H1 (cell line): ENCODE measurements around the gene TNFAIP2. TPM values are rescaled to one million over a fixed set of nuclear protein-coding genes. Genes with fewer than 3 reads are reported as not detected.
A peak's percentile ranks its signal among the peaks of the same experiment; 100 is the strongest.

ENCODE experiments used
- CTCF ChIA-PET: fragments of 300-600 bp; sonication (Branson Sonifier 250); formaldehyde crosslinking; loops from one replicate; lab custom pipeline; 2021; ENCODE audit not compliant: partially characterized antibody; lab: Charles Lee
- POLR2A ChIA-PET: fragments of 300-600 bp; sonication (Branson Sonifier 250); formaldehyde crosslinking; loops from one replicate; lab custom pipeline; 2021; ENCODE audit warnings: inconsistent platforms; ENCODE audit not compliant: partially characterized antibody; lab: Charles Lee
- DNase-seq, 2 experiments: peaks; one replicate each; pipeline versions ENCODE4 v3.0.0 to v3.0.0-alpha.2; 2010 to 2022; ENCODE audit warnings: low spot score in 2 of 2, low read depth in 1 of 2, mixed read lengths in 1 of 2
- FAIRE-seq: peaks from 2 replicates; lab custom pipeline; 2011; peaks lifted over from hg19 to GRCh38; lab: Jason Lieb, UNC
- H2AFZ ChIP-seq: 2 replicates; pipeline ENCODE4 v1.8.1; 2012; ENCODE audit warnings: low read length, inconsistent platforms
- H2AK5ac ChIP-seq: 2 replicates; pipeline ENCODE4 v1.6.1; 2013; ENCODE audit warnings: low read depth, low read length
- H2BK120ac ChIP-seq: replicated peaks from 2 replicates; pipeline ENCODE3; 2013; ENCODE audit warnings: low read depth, low read length, inconsistent platforms
- H2BK12ac ChIP-seq: 2 replicates; pipeline ENCODE4 v1.6.1; 2013; ENCODE audit warnings: low read depth, low read length
- H2BK15ac ChIP-seq: 2 replicates; pipeline ENCODE4 v1.6.1; 2013; ENCODE audit warnings: low read length
- H2BK20ac ChIP-seq: 2 replicates; pipeline ENCODE4 v1.6.1; 2013; ENCODE audit warnings: low read length
- H2BK5ac ChIP-seq: 2 replicates; pipeline ENCODE4 v1.6.1; 2013; ENCODE audit warnings: low read depth, low read length
- H3K14ac ChIP-seq: 2 replicates; pipeline ENCODE4 v1.6.1; 2013; ENCODE audit warnings: inconsistent platforms; ENCODE audit not compliant: insufficient read length
- H3K18ac ChIP-seq: 2 replicates; pipeline ENCODE4 v1.6.1; 2013; ENCODE audit warnings: low read length; ENCODE audit errors: extremely low read depth
- H3K23ac ChIP-seq: 2 replicates; pipeline ENCODE4 v1.6.1; 2013; ENCODE audit warnings: inconsistent platforms; ENCODE audit not compliant: insufficient read length
- H3K23me2 ChIP-seq: 2 replicates; pipeline ENCODE4 v1.6.1; 2013; ENCODE audit warnings: low read depth, low read length
- H3K27ac ChIP-seq: 2 replicates; pipeline ENCODE4 v1.6.1; 2011; ENCODE audit warnings: low read depth, low read length, inconsistent platforms
- H3K27me3 ChIP-seq, 4 experiments: replicated peaks in 1 of 4; 1 replicate in 1 of 4; 2 replicates in 3 of 4; pipeline versions ENCODE4 v1.6.1 to v1.8.1; 2011 to 2013; ENCODE audit warnings: low read length in 3 of 4, mild to moderate bottlenecking in 3 of 4, inconsistent platforms in 2 of 4, mixed read lengths in 2 of 4, moderate library complexity in 1 of 4; ENCODE audit not compliant: control insufficient read depth in 3 of 4, insufficient read depth in 3 of 4; ENCODE audit errors: extremely low read depth in 1 of 4
- H3K36me3 ChIP-seq, 4 experiments: 2 replicates each; pipeline versions ENCODE4 v1.6.1 to v1.8.1; 2011 to 2013; ENCODE audit warnings: mild to moderate bottlenecking in 4 of 4, low read length in 3 of 4, moderate library complexity in 2 of 4, control low read depth in 1 of 4, inconsistent platforms in 1 of 4; ENCODE audit not compliant: insufficient read depth in 4 of 4, control insufficient read depth in 2 of 4
- H3K4ac ChIP-seq: replicated peaks from 2 replicates; pipeline ENCODE3; 2013; ENCODE audit warnings: low read length, low read depth, mixed read lengths, inconsistent platforms; ENCODE audit not compliant: insufficient read length
- H3K4me1 ChIP-seq, 4 experiments: replicated peaks in 1 of 4; 1 replicate in 1 of 4; 2 replicates in 3 of 4; pipeline versions ENCODE4 v1.6.1 to v1.8.1; 2011 to 2013; ENCODE audit warnings: low read length in 3 of 4, inconsistent platforms in 2 of 4, mixed read lengths in 1 of 4; ENCODE audit not compliant: insufficient read depth in 4 of 4, control insufficient read depth in 3 of 4
- H3K4me2 ChIP-seq, 2 experiments: 2 replicates each; pipeline versions ENCODE4 v1.6.1 to v1.8.1; 2011 to 2013; ENCODE audit warnings: low read depth in 2 of 2, low read length in 2 of 2, control low read depth in 1 of 2, inconsistent platforms in 1 of 2, mild to moderate bottlenecking in 1 of 2; ENCODE audit not compliant: insufficient read depth in 1 of 2
- H3K4me3 ChIP-seq, 4 experiments: fragments of 200-600, 300-600 bp in 1 of 4; sonication (generic), shearing (Covaris generic), sonication (Bioruptor Twin) in 1 of 4; 2 replicates each; pipeline versions ENCODE4 v1.5.1 to v1.8.1; 2011 to 2016; ENCODE audit warnings: low read length in 4 of 4, low read depth in 3 of 4, control low read depth in 2 of 4, inconsistent platforms in 2 of 4, mild to moderate bottlenecking in 2 of 4, mixed read lengths in 1 of 4, moderate library complexity in 1 of 4; ENCODE audit not compliant: insufficient read depth in 2 of 4; ENCODE audit errors: extremely low read depth in 1 of 4
- H3K56ac ChIP-seq: replicated peaks from 2 replicates; pipeline ENCODE3; 2013; ENCODE audit warnings: low read depth, mild to moderate bottlenecking, mixed read lengths, low read length, inconsistent platforms; ENCODE audit not compliant: insufficient read length
- H3K79me1 ChIP-seq: 2 replicates; pipeline ENCODE4 v1.6.1; 2013; ENCODE audit warnings: low read depth, low read length, control low read depth
- H3K79me2 ChIP-seq, 2 experiments: 2 replicates each; pipeline versions ENCODE4 v1.6.1 to v1.8.1; 2012 to 2013; ENCODE audit warnings: low read length in 2 of 2, mild to moderate bottlenecking in 2 of 2, inconsistent platforms in 1 of 2; ENCODE audit not compliant: insufficient read depth in 2 of 2, control insufficient read depth in 1 of 2
- H3K9ac ChIP-seq, 4 experiments: replicated peaks in 1 of 4; 1 replicate in 1 of 4; 2 replicates in 3 of 4; pipeline versions ENCODE4 v1.6.1 to v1.8.1; 2011 to 2013; ENCODE audit warnings: low read depth in 3 of 4, low read length in 3 of 4, control low read depth in 2 of 4, mild to moderate bottlenecking in 2 of 4, moderate library complexity in 2 of 4, inconsistent platforms in 1 of 4; ENCODE audit errors: extremely low read depth in 1 of 4
- H3K9me3 ChIP-seq, 2 experiments: 2 replicates each; pipeline versions ENCODE4 v1.6.1 to v1.8.1; 2012 to 2013; ENCODE audit warnings: mild to moderate bottlenecking in 2 of 2, moderate library complexity in 2 of 2, control low read depth in 1 of 2, inconsistent platforms in 1 of 2, low read depth in 1 of 2, low read length in 1 of 2, mixed read lengths in 1 of 2; ENCODE audit not compliant: insufficient read depth in 2 of 2
- H4K20me1 ChIP-seq, 2 experiments: replicated peaks in 1 of 2; 2 replicates each; pipeline versions ENCODE3 to v1.8.1; 2011 to 2013; ENCODE audit warnings: inconsistent platforms in 2 of 2, low read length in 2 of 2, mild to moderate bottlenecking in 1 of 2; ENCODE audit not compliant: insufficient read depth in 2 of 2, control insufficient read depth in 1 of 2
- H4K5ac ChIP-seq: 2 replicates; pipeline ENCODE4 v1.6.1; 2013; ENCODE audit warnings: low read length, low read depth, mixed read lengths, inconsistent platforms; ENCODE audit not compliant: insufficient read length
- H4K8ac ChIP-seq: 2 replicates; pipeline ENCODE4 v1.8.0; 2013; ENCODE audit warnings: mild to moderate bottlenecking, moderate library complexity, low read length, inconsistent platforms; ENCODE audit not compliant: insufficient read depth; ENCODE audit errors: extremely low read depth
- H4K91ac ChIP-seq: replicated peaks from 2 replicates; pipeline ENCODE3; 2013; ENCODE audit warnings: low read length, mixed read lengths, inconsistent platforms; ENCODE audit not compliant: insufficient read length
- CTBP2 ChIP-seq: IDR thresholded peaks from 2 replicates; pipeline ENCODE4 v1.7.0; 2011; ENCODE audit warnings: borderline replicate concordance, mild to moderate bottlenecking, moderate library complexity, mixed read lengths, low read length; ENCODE audit not compliant: insufficient read depth, insufficient read length
- E2F6 ChIP-seq: IDR thresholded peaks from 2 replicates; pipeline ENCODE4 v1.6.1; 2012; ENCODE audit warnings: inconsistent platforms
- EGR1 ChIP-seq: IDR thresholded peaks from 2 replicates; pipeline ENCODE4 v1.6.1; 2011; ENCODE audit warnings: low read depth, low read length, borderline replicate concordance
- RXRA ChIP-seq: IDR thresholded peaks from 2 replicates; pipeline ENCODE4 v1.6.1; 2011; ENCODE audit warnings: low read depth, mild to moderate bottlenecking, low read length, moderate library complexity; ENCODE audit not compliant: insufficient read depth
- SAP30 ChIP-seq: fragments of 300-600 bp; sonication (generic); IDR thresholded peaks from 2 replicates; pipeline ENCODE4 v1.7.1; 2012; ENCODE audit warnings: low read length, moderate library complexity, mild to moderate bottlenecking, inconsistent platforms; ENCODE audit not compliant: insufficient read depth, insufficient replicate concordance
- SIRT6 ChIP-seq: IDR thresholded peaks from one replicate; pipeline ENCODE4 v1.7.1; 2012; ENCODE audit warnings: low read length, inconsistent platforms
- TAF7 ChIP-seq: optimal IDR thresholded peaks from 2 replicates; pipeline ENCODE3; 2011; ENCODE audit warnings: low read depth, mild to moderate bottlenecking, inconsistent platforms, low read length, moderate library complexity, borderline replicate concordance
- TEAD4 ChIP-seq: IDR thresholded peaks from 2 replicates; pipeline ENCODE4 v1.6.1; 2012; ENCODE audit warnings: low read depth, low read length, inconsistent platforms, mixed read lengths
- whole genome bisulfite sequencing, 2 experiments: shearing (Covaris generic) in 1 of 2; methylation state at CpG; one replicate each; pipeline versions ENCODE4 v1.1.6 to v1.1.7; 2013 to 2015; ENCODE audit warnings: low lambda C conversion rate in 2 of 2, mixed read lengths in 2 of 2, inconsistent platforms in 1 of 2, low coverage in 1 of 2, missing lambda C conversion rate in 1 of 2; ENCODE audit not compliant: insufficient replicate concordance in 2 of 2, insufficient coverage in 1 of 2, insufficient read length in 1 of 2; ENCODE audit errors: extremely low coverage in 1 of 2, missing lambda C conversion rate in 1 of 2; 5-methylcytosine and 5-hydroxymethylcytosine counted together
- polyA plus RNA-seq, 7 experiments: library from polyadenylated mRNA; depleted of rRNA in 3 of 7; stranded (reverse) in 5 of 7; unstranded in 2 of 7; fragments of >200 nt in 5 of 7; fragments of 200-250 nt in 2 of 7; gene quantifications; 1 replicate in 5 of 7; 2 replicates in 1 of 7; 4 replicates in 1 of 7; pipeline versions ENCODE4 v1.2.1 to v1.2.3, GENCODE V29; 2011 to 2013; ENCODE audit warnings: missing spikeins in 2 of 7, mixed read lengths in 2 of 7
- total RNA-seq: library from RNA; stranded (reverse); fragmentation: NEBNext Ultra II Directional; extraction: Animal tissue kit (Norgen Biotek cat#: 25700); gene quantifications from 2 replicates; pipeline ENCODE4 v1.2.1, GENCODE V29; 2021
- TF ChIP-seq, protein P1 (sequence below): IDR thresholded peaks from 2 replicates; pipeline ENCODE4 v1.6.1; 2012; ENCODE audit warnings: inconsistent platforms

The TNFAIP2 gene
- total and polyA plus RNA-seq, 2 of the 8 experiments (the other 6 are each of a cell fraction or from before 2014, with no cell fraction given): 28.3 to 34.5 TPM

GRCh38 chr14:103123634-103124500 is 606 bp downstream of the TNFAIP2 start:
- Histone ChIP-seq H3K14ac (no peak overlapping the region), H3K79me1 (no peaks in the 10 kb centered on the region), H3K56ac (no peak overlapping the region), H3K23ac (no peak overlapping the region), H3K4ac (peak overlapping the region; percentile 10), H2BK20ac (peak overlapping the region; percentile 13; the same call in 1 of the 2 replicates), H3K9me3 (no peaks in the 10 kb centered on the region), H4K20me1 (peaks cover 6 to 12% of the 10 kb centered on the region in 2 experiments), H3K4me2 (peak overlapping the region; percentile 68 to 83), H4K8ac (no peak overlapping the region; the same call in 1 of the 2 replicates), H3K27ac (no peak overlapping the region), H4K5ac (no peak overlapping the region), H2BK12ac (peak overlapping the region; percentile 60; the same call in 1 of the 2 replicates), H2BK5ac (no peak overlapping the region), H3K4me3 (peak overlapping the region; percentile 36 to 62 (median 42)), H2AK5ac (peak overlapping the region; percentile 65; the same call in 1 of the 2 replicates), H3K18ac (peak overlapping the region; percentile 78), H3K23me2 (peaks cover 5% of the 10 kb centered on the region; the same call in 1 of the 2 replicates), H2AFZ (no peak overlapping the region), H3K27me3 (peaks cover 0 to 45% (median 36%) of the 10 kb centered on the region in 4 experiments; a peak in 6 of 7 replicates), H3K36me3 (no peaks in the 10 kb centered on the region), H3K79me2 (no peaks in the 10 kb centered on the region), H2BK15ac (no peak overlapping the region; the same call in 1 of the 2 replicates), H4K91ac (peak overlapping the region; percentile 25), H3K4me1 (peaks cover 0 to 39% (median 28%) of the 10 kb centered on the region in 4 experiments; a peak in 6 of 7 replicates), H2BK120ac (no peak overlapping the region), H3K9ac (no peak overlapping the region)
- DNase-seq (peak in 1 of 2 experiments; percentile 82), FAIRE-seq (no peak)
- 37% methylated on average over 35 of the region's 48 CpGs; no CpG with 5 or more reads in 1 of the 2 experiments for WGBS, 2 experiments
- CTCF ChIA-PET: interaction anchor here (0.5 to 18.4 kb wide), 22 partner anchors 9 to 302 kb away, joined by 3 to 276 read pairs (median 4); no protein-coding TSS in a partner anchor
- POLR2A ChIA-PET: interaction anchor here (0.8 to 1.1 kb wide), 4 partner anchors 11 to 214 kb away, joined by 3 read pairs; no protein-coding TSS in a partner anchor
- TF ChIP-seq TEAD4: no peak
- no peak for TF ChIP-seq CTBP2
- no peak for TF ChIP-seq TAF7
- no peak for TF ChIP-seq E2F6
- no peak for TF ChIP-seq SIRT6
- TF ChIP-seq RXRA: no peak
- TF ChIP-seq SAP30: no peak
- TF ChIP-seq, protein P1, sequence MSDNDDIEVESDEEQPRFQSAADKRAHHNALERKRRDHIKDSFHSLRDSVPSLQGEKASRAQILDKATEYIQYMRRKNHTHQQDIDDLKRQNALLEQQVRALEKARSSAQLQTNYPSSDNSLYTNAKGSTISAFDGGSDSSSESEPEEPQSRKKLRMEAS: no peak
- no peak for TF ChIP-seq EGR1
